SK-N-SH treated with all-trans-retinoic acid at 6 μM for 48 hours (cell line): Measurements from ENCODE around the gene EML2.

ENCODE experiments used
- BACH2 ChIP-seq: fragments of 250-450 bp; sonication (Bioruptor Pico); IDR thresholded peaks from 2 replicates; pipeline ENCODE4 v1.9.0; 2021; ENCODE audit warnings: mild to moderate bottlenecking, borderline replicate concordance
- CREB5 ChIP-seq: fragments of 250-450 bp; sonication (Bioruptor Pico); IDR thresholded peaks from 2 replicates; pipeline ENCODE4 v1.5.1; 2020; ENCODE audit warnings: low read depth, mild to moderate bottlenecking, moderate library complexity
- CSDC2 ChIP-seq: fragments of 250-450 bp; sonication (Bioruptor Pico); IDR thresholded peaks from 2 replicates; pipeline ENCODE4 v1.5.0; 2020; ENCODE audit warnings: mild to moderate bottlenecking, moderate library complexity
- ESRRG ChIP-seq: fragments of 250-450 bp; sonication (Bioruptor Pico); IDR thresholded peaks from 2 replicates; pipeline ENCODE4 v1.6.1; 2021; ENCODE audit warnings: mild to moderate bottlenecking
- PPARA ChIP-seq: fragments of 250-450 bp; sonication (Bioruptor Pico); IDR thresholded peaks from 2 replicates; pipeline ENCODE4 v1.5.0; 2020; ENCODE audit warnings: mild to moderate bottlenecking, borderline replicate concordance
- RARB ChIP-seq: fragments of 250-450 bp; sonication (Bioruptor Pico); IDR thresholded peaks from 2 replicates; pipeline ENCODE4 v1.8.0; 2021; ENCODE audit warnings: mild to moderate bottlenecking, moderate library complexity
- ZC3H10 ChIP-seq: fragments of 250-450 bp; sonication (Bioruptor Pico); IDR thresholded peaks from 2 replicates; pipeline ENCODE4 v1.5.1; 2021; ENCODE audit warnings: mild to moderate bottlenecking, moderate library complexity
- ZNF8 ChIP-seq: fragments of 450-650 bp; formaldehyde crosslinking; IDR thresholded peaks from 2 replicates; pipeline ENCODE4 v1.5.0; 2020; ENCODE audit warnings: mild to moderate bottlenecking, moderate library complexity
- TF ChIP-seq, protein P1 (sequence below): fragments of 250-450 bp; sonication (Bioruptor Pico); IDR thresholded peaks from 2 replicates; pipeline ENCODE4 v1.8.0; 2020; ENCODE audit warnings: mild to moderate bottlenecking, moderate library complexity, borderline replicate concordance
- TF ChIP-seq, protein P2 (sequence below): fragments of 250-450 bp; sonication (Bioruptor Pico); IDR thresholded peaks from 2 replicates; pipeline ENCODE4 v1.5.0; 2020; ENCODE audit warnings: mild to moderate bottlenecking, moderate library complexity
- TF ChIP-seq, protein P3 (sequence below): fragments of 250-450 bp; sonication (Bioruptor Pico); IDR thresholded peaks from 2 replicates; pipeline ENCODE4 v1.5.1; 2021; ENCODE audit warnings: mild to moderate bottlenecking, moderate library complexity

GRCh38 chr19:45638930-45639729 is at the start of gene EML2:
- TF ChIP-seq ZNF8 (CRISPR knock-in tag), result no peak
- no peak for TF ChIP-seq ZC3H10 (CRISPR knock-in tag)
- no peak for TF ChIP-seq CSDC2 (CRISPR knock-in tag)
- no peak for TF ChIP-seq BACH2
- TF ChIP-seq, protein P1, sequence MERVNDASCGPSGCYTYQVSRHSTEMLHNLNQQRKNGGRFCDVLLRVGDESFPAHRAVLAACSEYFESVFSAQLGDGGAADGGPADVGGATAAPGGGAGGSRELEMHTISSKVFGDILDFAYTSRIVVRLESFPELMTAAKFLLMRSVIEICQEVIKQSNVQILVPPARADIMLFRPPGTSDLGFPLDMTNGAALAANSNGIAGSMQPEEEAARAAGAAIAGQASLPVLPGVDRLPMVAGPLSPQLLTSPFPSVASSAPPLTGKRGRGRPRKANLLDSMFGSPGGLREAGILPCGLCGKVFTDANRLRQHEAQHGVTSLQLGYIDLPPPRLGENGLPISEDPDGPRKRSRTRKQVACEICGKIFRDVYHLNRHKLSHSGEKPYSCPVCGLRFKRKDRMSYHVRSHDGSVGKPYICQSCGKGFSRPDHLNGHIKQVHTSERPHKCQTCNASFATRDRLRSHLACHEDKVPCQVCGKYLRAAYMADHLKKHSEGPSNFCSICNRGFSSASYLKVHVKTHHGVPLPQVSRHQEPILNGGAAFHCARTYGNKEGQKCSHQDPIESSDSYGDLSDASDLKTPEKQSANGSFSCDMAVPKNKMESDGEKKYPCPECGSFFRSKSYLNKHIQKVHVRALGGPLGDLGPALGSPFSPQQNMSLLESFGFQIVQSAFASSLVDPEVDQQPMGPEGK (CRISPR knock-in tag), result no peak
- no peak for TF ChIP-seq CREB5
- TF ChIP-seq RARB (CRISPR knock-in tag), result no peak
- TF ChIP-seq ESRRG (CRISPR knock-in tag), result no peak
- TF ChIP-seq, protein P2, sequence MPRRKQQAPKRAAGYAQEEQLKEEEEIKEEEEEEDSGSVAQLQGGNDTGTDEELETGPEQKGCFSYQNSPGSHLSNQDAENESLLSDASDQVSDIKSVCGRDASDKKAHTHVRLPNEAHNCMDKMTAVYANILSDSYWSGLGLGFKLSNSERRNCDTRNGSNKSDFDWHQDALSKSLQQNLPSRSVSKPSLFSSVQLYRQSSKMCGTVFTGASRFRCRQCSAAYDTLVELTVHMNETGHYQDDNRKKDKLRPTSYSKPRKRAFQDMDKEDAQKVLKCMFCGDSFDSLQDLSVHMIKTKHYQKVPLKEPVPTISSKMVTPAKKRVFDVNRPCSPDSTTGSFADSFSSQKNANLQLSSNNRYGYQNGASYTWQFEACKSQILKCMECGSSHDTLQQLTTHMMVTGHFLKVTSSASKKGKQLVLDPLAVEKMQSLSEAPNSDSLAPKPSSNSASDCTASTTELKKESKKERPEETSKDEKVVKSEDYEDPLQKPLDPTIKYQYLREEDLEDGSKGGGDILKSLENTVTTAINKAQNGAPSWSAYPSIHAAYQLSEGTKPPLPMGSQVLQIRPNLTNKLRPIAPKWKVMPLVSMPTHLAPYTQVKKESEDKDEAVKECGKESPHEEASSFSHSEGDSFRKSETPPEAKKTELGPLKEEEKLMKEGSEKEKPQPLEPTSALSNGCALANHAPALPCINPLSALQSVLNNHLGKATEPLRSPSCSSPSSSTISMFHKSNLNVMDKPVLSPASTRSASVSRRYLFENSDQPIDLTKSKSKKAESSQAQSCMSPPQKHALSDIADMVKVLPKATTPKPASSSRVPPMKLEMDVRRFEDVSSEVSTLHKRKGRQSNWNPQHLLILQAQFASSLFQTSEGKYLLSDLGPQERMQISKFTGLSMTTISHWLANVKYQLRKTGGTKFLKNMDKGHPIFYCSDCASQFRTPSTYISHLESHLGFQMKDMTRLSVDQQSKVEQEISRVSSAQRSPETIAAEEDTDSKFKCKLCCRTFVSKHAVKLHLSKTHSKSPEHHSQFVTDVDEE, result no peak
- TF ChIP-seq PPARA (CRISPR knock-in tag), result no peak
- TF ChIP-seq, protein P3, sequence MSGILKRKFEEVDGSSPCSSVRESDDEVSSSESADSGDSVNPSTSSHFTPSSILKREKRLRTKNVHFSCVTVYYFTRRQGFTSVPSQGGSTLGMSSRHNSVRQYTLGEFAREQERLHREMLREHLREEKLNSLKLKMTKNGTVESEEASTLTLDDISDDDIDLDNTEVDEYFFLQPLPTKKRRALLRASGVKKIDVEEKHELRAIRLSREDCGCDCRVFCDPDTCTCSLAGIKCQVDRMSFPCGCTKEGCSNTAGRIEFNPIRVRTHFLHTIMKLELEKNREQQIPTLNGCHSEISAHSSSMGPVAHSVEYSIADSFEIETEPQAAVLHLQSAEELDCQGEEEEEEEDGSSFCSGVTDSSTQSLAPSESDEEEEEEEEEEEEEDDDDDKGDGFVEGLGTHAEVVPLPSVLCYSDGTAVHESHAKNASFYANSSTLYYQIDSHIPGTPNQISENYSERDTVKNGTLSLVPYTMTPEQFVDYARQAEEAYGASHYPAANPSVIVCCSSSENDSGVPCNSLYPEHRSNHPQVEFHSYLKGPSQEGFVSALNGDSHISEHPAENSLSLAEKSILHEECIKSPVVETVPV (CRISPR knock-in tag), result no peak
